GM12872 (cell line): ENCODE results near the gene RXFP2.

ENCODE experiments used
- CTCF ChIP-seq: IDR thresholded peaks from 3 replicates; pipeline ENCODE4 v1.5.1; 2011; ENCODE audit warnings: low read depth, mild to moderate bottlenecking, low read length, moderate library complexity; ENCODE audit not compliant: insufficient read depth

The RXFP2 gene

DNA sequence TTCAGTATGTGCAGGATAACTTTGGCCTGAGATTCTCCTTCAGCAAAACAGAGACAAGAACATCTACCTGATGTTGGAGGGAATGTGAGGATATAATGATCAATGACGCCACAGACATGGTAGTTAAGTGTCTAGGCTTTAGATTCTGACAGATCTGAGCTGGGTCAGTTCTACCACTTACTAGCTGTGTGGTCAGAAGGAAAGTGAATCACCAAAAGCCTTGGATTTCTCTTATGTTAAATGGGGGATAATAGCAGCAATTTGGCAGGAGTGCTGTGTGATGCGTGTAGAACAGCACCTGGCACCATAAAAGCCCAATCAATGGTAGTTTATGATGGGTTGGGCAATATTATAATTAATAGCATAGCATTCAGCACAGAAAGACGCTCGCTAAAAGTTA lies 41.7 kb downstream of the RXFP2 start:
- no peak for TF ChIP-seq CTCF

DNA sequence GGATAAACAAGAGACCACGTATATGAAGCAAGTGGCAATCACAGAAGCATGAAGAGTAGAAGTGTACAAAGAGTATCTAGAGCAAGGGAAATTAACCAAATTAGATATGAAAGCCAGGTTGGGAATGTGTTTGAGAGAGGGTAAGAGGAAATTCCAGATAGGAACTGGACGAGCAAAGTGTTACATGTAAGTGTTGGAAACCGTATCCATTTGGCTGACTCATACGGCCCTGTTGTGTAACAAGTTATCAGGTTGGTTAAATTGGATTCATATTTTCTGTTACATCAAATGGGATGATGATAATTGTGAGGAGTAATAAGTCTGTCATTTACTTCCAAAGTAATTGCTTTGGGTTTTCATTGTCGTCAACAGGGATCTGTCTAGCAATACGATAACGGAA lies 46.7 kb downstream of the RXFP2 start:
- no peak for TF ChIP-seq CTCF

DNA sequence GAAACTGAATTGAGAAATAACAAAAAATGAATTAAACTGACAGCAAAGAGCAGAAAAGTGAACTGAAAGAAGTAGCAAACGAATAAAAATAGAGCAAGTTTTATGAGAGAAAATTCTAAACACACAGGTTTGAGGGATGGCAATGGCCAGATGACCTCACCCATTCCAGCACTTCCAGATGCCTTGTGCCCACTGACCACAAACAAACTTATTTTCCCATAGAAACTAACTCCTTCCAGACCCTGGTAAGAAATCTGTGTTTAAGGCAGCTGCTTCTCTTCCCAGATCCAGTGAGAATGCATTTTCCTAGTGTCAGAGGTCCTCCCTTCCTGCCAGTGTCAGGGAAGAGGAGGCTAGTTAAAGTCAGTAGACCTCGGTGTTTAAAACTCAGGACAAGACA lies 51.7 kb downstream of the RXFP2 start:
- no peak for TF ChIP-seq CTCF

DNA sequence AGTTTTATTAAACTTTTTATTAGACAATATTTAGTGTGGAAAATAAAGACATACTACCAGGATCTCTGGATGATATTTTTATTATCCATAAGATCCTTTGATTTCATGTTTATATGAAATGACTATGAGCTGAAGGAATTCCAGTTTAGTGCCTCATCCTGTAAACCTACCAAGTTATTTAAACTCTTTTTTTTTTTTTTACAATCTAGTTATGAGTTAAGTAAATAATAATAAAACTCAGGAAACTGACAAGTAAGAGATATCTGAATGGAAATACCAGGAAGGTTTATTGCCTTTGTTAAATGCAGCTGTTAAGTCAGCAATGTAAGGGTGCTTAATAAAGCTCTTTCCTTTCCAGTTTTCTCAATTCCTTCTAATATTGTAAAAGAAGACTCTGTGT lies 53.9 kb downstream of the RXFP2 start:
- TF ChIP-seq CTCF = no peak

- TF ChIP-seq CTCF = no peak
Observed at GRCh38 chr13:31794452-31794851, 55.1 kb downstream of the RXFP2 start.

DNA sequence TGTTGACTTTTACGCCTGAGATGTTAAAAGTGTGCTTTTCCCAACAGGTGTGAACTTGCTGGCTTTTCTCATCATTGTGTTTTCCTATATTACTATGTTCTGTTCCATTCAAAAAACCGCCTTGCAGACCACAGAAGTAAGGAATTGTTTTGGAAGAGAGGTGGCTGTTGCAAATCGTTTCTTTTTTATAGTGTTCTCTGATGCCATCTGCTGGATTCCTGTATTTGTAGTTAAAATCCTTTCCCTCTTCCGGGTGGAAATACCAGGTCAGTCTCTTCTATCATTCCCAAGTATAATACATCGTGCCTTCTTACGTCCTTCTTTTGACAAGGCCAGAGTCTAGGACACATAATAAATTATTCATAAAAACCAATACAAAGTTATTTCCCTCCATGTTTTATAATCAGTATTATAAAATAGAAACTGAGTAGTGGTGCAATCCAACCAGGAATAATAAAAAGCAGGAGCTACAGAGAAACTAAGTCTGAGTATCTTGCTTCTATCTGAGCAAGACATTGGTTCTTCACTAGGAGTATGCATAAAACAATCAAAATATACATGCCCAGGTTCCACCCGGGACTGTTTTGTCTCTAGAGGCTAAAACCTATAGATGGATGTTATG lies 57.9 kb downstream of the RXFP2 start:
- no peak for TF ChIP-seq CTCF

- TF ChIP-seq CTCF = no peak
Observed at GRCh38 chr13:31798189-31798588, 58.9 kb downstream of the RXFP2 start.

DNA sequence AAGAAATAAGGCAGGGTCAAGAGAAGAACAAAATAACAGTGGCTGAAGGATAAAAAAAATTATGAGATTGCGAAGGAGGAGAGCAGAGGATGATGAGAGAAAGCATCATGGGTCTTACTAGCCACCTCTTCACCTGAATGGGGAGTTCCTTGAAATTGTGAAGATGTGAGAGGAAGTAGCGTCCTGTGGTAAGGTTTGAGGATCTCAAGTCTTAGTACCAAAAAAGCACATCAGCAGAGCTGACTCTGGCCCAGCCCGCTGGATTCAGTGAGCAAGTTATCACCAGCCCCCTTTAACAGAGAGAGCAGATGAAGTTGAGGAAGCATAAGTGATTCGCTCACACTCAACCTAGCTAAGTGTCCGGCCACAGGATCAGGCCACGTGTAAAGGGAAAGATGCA lies 61.8 kb downstream of the RXFP2 start:
- TF ChIP-seq CTCF = no peak
